Uterus (tissue), 2 donors: Measurements from ENCODE around the gene RGS9.
A peak's percentile ranks its signal among the peaks of the same experiment; 100 is the strongest.

Source experiments
- POLR2A ChIP-seq, 2 donors: fragments of 450-650 bp; IDR thresholded peaks; one replicate each; pipeline ENCODE4 v1.6.1; 2016; ENCODE audit warnings: antibody characterized with exemption in 2 of 2, mild to moderate bottlenecking in 1 of 2, moderate library complexity in 1 of 2
- TF ChIP-seq, protein P1 (sequence below), 4 experiments: fragments of 200-600 bp in 2 of 4; fragments of 450-650 bp in 2 of 4; sonication (generic) in 2 of 4; IDR thresholded peaks; one replicate each; pipeline ENCODE4 v1.5.1; 2016 to 2019; ENCODE audit warnings: antibody characterized with exemption in 4 of 4, mild to moderate bottlenecking in 2 of 4, moderate library complexity in 1 of 4

- TF ChIP-seq, protein P1, sequence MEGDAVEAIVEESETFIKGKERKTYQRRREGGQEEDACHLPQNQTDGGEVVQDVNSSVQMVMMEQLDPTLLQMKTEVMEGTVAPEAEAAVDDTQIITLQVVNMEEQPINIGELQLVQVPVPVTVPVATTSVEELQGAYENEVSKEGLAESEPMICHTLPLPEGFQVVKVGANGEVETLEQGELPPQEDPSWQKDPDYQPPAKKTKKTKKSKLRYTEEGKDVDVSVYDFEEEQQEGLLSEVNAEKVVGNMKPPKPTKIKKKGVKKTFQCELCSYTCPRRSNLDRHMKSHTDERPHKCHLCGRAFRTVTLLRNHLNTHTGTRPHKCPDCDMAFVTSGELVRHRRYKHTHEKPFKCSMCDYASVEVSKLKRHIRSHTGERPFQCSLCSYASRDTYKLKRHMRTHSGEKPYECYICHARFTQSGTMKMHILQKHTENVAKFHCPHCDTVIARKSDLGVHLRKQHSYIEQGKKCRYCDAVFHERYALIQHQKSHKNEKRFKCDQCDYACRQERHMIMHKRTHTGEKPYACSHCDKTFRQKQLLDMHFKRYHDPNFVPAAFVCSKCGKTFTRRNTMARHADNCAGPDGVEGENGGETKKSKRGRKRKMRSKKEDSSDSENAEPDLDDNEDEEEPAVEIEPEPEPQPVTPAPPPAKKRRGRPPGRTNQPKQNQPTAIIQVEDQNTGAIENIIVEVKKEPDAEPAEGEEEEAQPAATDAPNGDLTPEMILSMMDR (IDR thresholded peaks at IDR 0.05), result peak in 1 of 4 experiments; percentile 3
- TF ChIP-seq POLR2A (IDR thresholded peaks at IDR 0.05), result peak in 1 of 2 donors; percentile 56
Observed at GRCh38 chr17:65122836-65123756, 14.1 kb upstream of the RGS9 start.
